GM20431 (cell line): ENCODE data around the gene OR51B2.
"Not testable (repeated sequence)": the region's sequence is repeated elsewhere in the genome, so short reads cannot be mapped to it uniquely, and the experiment has no call there.

Source experiments
- in situ Hi-C: fragments of 300-500 bp; cut with MseI, MboI; formaldehyde crosslinking; loops from one replicate; pipeline ENCODE4 v1.15.0; 2020; ENCODE audit warnings: low sequenced_read_pairs; ENCODE audit not compliant: unreplicated experiment

Gene OR51B2, protein sequence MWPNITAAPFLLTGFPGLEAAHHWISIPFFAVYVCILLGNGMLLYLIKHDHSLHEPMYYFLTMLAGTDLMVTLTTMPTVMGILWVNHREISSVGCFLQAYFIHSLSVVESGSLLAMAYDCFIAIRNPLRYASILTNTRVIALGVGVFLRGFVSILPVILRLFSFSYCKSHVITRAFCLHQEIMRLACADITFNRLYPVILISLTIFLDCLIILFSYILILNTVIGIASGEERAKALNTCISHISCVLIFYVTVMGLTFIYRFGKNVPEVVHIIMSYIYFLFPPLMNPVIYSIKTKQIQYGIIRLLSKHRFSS

DNA sequence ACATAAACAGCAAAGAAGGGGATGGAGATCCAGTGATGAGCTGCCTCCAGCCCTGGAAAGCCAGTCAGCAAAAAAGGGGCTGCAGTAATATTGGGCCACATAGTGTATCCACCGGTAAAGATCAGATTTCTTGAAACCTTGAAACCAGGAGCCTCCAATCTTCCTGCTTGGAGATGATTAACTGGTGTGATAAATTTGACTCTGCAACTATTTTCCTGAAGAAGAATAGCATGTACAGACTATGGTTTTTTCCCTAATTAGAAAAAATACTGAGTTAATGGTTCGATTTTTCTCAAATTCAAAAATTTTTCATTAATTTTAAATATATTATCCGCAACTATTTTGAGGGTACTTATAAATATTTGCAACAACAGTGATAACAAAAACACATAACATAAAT, at the start of gene OR51B2:
TSS of gene OR51B2 (minus strand) at position 101 of the 400 bp plus-strand sequence. CDS start at position 101, 0 bp downstream.
- in situ Hi-C loops = no loop called here

DNA sequence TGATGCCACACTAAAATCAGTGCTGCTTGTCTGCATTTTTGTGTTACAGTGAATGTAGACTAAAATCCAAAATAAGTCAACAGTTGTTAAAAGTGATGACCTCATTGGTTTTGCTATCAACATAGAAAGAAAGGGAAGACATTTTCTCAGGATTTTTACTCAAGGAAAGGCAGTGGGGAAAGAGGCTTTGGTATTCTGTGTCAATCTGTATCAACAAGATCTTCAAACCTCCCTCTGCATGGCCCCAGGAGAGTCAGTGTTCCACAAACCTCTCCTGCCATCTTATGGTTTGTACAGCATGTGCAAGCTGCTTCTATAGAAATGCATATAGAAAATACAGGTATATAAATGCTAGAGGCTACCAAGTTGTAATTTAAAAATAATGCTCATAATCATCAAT, 45.7 kb upstream of the OR51B2 start:
- in situ Hi-C loops = loop anchor here (25.0 kb wide), 1 partner anchor 157 kb away; the partner anchor contains the start of gene OR51V1

DNA sequence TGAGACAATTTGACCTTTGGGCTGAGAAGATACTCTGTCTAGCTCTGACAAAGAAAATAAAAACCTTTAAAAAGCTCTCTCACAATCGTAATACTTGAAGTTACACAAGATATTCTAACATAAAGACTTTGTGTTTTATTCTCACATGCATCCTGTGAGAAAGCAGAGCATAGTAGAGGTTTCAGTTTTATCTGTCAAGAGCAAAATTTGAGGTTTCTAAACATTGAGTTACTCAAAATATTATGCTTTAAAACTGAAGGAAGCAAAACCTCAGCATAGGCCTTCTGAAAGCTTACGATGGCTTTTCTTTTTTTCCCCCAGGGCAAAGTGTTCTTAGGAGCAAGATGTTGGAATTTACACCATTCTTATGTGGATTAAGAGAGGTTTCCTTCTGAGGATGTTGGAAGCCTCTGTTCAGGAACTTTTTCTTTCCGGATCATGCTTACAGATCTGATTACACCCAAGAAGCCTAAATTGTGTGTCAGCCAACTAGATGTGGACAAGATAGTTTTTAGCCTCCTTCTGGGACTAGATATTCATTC, 44.5 kb upstream of the OR51B2 start:
- in situ Hi-C loops = loop anchor here (25.0 kb wide), 1 partner anchor 156 kb away; the partner anchor contains the start of gene OR51V1

DNA sequence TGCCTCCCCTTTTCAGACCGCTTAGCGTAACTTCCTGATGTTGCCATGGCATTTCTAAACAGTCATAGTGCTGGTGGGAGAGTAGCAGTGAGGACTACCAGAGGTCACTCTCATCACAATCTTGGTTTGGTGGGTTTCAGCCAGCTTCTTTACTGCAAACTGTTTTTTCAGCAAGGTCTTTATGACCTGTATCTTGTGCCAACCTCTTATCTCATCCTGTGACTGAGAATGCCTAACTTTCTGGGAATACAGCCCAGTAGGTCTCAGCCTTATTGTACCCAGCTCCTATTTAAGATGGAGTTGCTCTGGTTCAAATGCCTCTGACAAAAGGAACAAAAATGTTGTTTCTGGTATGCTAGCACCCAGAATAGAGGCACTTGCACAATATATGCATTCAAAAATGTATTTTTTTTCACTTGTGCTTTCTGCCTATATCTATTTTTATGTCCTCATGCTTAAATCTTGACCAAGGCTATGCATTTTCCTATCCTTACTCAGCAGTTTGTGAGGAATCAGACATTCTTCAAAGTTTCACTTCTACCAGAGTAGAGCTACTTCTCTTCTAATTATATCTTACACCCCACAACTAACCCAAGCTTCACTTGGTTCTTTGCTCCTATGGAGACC, 43.5 kb upstream of the OR51B2 start:
- in situ Hi-C loops = loop anchor here (25.0 kb wide), 1 partner anchor 155 kb away; the partner anchor contains the start of gene OR51V1

DNA sequence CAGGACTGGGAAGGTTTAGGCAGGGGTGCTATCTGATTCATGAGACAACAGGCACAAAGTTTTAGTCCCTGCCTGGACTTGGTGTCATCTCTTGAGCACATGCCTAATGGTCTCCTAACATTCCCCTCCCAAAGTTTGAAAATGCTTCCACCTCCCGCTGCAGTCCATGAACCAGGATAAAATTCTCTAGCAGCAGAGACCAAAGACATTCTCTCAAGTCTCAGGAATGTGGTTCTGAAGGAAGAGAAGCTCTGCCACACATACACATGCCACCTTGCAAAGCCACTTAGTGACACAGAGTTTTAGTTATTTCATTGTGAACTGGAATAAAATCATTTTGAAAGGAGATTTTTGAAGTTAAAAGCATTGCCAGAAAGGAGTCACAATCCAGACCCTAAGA, 42.8 kb upstream of the OR51B2 start:
- in situ Hi-C loops = loop anchor here (25.0 kb wide), 1 partner anchor 155 kb away; the partner anchor contains the start of gene OR51V1

DNA sequence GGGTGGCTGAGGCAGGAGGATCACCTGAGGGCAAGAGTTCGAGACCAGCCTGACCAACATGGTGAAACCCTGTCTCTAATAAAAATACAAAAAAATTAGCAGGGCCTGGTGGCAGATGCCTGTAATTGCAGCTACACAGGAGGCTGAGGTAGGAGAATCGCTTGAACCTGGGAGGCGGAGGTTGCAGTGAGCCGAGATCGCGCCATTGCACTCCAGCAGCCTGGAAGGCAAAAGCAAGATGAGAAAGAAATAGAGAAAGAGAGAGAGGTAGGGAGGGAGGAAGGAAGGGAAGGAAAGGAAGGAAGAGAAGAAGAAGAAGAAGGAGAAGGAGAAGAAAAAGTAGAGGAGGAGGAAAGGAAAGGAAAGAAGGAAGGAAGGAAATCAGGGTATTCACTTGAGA, 42.3 kb upstream of the OR51B2 start:
- in situ Hi-C loops = loop anchor here (25.0 kb wide), 1 partner anchor 154 kb away; the partner anchor contains the start of gene OR51V1

DNA sequence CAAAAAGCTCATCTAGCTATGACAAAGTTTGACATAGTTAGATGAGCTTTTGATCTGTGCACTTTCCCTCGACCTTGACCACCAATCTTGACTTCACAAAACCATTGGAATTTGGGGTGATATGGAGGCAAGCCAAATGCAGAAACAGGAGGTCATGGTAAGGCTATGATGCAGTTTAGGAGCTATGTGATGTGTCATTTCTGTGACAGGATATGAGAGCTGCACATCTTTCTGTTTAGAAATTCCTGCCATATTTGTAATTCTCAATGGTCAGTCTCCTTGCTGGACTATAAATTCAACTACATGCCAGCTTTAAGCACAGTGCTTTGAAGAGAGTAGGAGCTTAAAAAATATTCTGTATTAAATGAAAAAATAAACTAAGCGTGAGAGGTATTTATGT, 40.1 kb upstream of the OR51B2 start:
- in situ Hi-C loops = loop anchor here (25.0 kb wide), 1 partner anchor 152 kb away; the partner anchor contains the start of gene OR51V1

DNA sequence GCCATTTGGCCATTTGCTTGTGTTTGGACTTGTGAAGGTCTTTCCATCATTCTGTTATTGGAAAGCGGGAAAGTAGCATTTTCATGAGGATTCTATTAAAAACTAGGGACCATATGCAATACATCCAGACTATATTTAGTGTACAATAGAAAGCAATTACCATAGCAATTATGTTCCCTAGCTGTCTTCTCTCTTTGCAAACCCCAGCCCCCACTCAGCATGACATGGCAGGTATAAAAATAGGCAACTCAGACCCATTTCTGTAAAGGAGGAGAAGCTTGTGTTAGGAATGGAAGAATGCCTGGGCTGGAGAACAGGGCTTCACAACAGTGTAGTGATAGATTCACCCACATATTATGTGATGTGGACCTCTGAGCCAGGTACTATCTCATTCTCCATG, 39.6 kb upstream of the OR51B2 start:
- in situ Hi-C loops = loop anchor here (25.0 kb wide), 1 partner anchor 151 kb away; the partner anchor contains the start of gene OR51V1

DNA sequence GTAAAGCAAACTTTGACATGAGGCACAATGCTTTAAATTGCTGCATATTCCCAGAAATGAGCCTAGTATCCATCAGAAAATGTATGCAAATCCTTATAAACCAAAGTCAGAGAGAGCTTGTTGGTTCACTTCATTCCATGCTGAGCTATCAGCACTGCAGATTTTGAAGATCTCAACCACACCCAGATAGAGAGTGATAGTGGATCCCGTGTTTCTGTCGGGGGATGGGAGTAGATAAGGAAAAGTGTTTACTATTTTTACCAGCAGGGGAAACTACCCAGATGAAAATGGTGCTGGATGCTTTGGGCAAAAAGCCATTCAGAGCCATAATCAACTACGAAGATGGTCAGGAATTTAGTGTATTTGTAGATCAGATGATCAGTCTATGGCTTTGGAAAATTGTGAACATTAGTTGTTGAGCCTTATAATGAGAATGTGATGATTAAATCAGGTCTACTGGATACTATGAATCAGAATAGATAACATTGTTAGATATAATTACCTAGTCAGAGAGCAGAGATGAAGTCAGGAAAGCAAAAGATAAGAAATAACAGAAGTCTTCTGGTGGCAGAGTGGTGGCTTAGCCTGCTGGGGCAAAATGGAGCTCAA, 38.0 kb upstream of the OR51B2 start:
- in situ Hi-C loops = loop anchor here (25.0 kb wide), 1 partner anchor 150 kb away; the partner anchor contains the start of gene OR51V1

DNA sequence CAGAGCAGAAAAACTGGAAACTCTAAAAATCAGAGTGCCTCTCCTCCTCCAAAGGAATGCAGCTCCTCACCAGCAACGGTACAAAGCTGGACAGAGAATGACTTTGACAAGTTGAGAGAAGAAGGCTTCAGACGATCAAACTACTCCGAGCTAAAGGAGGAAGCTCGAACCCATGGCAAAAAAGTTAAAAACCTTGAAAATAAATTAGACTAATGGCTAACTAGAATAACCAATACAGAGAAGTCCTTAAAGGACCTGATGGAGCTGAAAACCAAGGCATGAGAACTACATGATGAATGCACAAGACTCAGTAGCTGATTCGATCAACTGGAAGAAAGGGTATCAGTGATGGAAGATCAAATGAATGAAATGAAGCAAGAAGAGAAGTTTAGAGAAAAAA, 31.9 kb upstream of the OR51B2 start:
- in situ Hi-C loops = loop anchor here (25.0 kb wide), 1 partner anchor 144 kb away; the partner anchor contains the start of gene OR51V1

DNA sequence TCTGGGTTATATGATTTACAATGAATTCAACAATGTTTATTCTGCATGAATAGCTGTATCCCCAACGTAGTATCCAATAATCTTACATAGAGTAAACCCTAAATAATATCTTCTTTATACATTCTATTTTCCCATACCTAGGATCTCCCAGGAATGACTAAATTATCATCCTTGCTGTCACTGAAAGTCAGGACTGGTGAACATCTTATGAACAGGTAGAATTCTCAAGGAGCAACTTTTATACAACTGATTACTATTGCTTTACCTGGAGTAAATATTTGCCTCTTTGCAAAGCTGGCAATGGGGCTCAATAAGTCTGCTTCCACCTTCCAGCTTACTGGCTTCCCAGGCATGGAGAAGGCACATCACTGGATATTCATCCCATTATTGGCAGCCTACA, 27.1 kb upstream of the OR51B2 start, which contains the start of gene OR51B6:
TSS of gene OR51B6 (plus strand) at position 301 of the 400 bp plus-strand sequence. CDS start at position 301, 0 bp downstream.
- in situ Hi-C loops = loop anchor here (25.0 kb wide), 1 partner anchor 139 kb away; the partner anchor contains the start of gene OR51V1

DNA sequence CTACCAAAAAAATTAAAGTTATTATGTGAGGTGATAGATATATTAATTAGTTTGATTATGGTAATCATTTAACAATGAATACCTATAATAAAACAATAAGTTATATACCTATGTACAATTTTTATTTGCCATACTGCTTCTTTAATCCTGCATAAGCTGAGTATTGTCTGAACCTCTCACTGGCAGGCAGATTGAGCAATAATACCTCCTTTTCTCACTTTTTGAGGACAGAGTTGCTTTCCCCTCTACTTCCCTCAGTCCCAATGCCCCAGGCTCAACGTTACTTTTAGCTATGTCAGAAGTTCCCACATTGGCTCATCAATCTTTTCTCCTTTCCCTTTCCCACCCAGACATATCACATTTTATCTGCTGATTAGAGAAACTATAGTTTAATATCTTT, 25.5 kb upstream of the OR51B2 start:
- in situ Hi-C loops = no loop called here

DNA sequence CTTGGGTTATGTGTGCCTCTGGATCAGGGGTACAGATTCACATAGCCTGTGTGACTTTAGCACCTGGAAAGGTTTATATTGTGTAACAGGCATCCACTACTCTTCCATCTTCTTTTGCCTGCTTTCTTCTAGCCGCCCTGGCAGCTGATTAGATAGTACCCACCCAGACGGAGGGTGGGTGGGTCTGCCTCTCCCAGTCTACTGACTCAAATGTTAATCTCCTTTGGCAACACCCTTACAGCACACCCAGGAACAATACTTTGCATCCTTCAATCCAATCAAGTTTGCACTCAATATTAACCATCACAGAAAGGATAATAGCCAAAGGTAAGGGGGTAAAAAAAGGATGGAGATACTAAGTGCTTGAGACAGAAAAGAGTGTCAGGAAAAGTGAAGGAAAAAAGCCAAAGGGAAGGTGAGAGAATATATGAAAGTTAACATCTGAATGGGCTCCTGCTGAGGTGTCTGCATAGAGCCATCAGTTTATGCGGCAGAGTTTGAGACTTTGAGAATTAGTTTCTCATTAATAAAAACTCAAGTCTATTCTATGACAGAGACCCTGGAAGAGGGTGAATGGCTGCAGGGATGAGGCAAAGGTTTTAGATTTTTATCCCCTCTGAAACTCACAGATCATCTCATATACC, 24.6 kb upstream of the OR51B2 start:
- in situ Hi-C loops = no loop called here

DNA sequence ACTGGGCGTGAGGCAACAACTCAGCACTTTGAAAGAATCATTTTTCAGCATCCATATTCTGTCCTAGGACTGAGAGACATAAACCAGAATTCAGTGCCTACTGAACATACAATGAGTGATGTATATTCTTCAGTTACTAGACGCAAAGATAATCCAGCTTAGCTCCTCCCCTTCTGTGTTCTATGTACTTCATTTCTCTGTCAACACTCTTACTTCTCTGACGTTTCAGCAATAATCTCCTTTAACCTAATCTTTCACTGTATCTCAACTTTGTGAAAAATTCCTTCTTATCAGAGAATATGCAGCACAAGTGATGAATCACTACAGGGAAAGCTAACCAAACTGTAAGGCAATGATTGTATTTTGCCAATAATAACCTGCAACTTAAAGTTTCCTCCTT, 21.7 kb upstream of the OR51B2 start:
- in situ Hi-C loops = no loop called here

DNA sequence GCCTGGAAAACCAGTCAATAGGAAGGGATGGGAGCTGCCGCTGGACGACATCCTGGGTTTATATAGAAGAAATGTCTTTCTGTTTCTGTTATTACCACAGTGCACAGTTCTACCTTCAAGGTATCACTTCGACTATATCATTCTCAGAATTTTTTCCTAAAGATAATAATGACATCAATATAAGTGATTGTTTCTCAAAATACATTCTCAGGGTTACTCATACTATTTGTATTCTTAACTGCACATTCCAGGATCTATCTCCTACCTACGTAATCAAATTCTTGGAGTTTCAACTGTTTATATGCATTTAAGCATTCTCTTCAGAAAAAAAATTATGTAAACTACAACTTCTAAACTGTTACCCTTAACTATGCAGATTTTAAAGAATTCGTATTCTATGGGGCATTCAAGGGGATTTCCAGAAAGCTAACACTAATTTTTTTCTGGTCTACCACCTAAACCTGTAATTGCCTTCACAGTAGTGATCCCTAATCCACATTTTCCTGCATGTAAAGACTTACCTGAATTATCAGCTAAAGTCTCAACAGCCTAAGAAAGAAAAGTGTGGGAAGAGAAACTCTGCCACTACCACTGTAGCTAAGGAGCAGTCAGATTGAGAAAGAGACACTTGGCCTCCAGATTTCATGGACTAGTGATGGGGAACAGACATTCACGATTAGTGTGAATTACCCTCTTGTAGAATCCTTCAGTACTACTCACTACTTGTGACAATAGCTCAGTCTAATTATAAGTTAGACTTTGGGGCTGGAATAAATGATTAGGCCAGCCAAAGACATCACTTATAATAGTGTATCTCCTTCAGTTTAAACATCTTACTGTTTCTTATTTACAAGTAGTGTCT, 19.6 kb upstream of the OR51B2 start, which contains the start of gene OR51B5:
TSS of gene OR51B5 (minus strand) at position 51 of the 862 bp plus-strand sequence. CDS start at position 51, 0 bp downstream.
- in situ Hi-C loops = no loop called here

DNA sequence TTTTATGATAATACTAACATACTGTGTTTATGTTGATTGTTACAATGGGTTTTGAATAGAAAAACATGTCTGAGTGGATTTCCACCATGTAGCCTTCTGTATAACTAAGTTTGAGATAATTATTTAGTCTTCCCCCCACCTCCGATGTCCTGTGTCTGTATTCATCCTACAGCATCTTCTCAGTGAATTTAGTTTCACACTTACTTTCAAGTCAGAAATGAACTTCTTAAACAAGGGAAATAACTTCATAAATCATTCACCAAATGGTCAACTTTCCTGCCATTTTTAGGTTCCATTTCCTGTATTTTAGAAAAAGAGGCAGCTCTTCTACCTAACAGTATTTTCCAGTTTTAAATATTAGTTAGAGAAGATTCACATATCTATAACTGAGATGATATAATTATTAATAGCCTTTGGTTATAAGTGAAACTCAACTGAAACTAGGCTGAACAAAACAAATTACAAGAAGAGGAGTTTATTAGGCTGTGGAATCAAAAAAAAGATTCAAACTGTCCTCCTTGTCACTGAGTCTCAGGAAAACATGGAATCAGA, 15.8 kb upstream of the OR51B2 start:
- in situ Hi-C loops = no loop called here

DNA sequence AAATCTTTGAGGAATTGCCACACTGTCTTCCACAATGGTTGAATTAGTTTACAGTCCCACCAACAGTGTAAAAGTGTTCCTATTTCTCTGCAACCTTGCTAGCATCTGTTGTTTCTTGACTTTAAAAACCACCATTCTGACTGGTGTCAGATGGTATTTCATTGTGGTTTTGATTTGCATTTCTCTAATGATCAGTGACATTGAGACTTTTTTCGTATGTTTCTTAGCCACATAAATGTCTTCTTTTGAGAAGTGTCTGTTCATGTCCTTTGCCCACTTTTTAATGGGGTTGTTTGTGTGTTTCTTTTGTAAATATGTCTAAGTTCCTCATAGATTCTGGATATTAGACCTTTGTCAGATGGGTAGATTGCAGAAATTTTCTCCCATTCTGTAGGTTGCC, 13.2 kb upstream of the OR51B2 start:
- in situ Hi-C loops = not testable (repeated sequence)

DNA sequence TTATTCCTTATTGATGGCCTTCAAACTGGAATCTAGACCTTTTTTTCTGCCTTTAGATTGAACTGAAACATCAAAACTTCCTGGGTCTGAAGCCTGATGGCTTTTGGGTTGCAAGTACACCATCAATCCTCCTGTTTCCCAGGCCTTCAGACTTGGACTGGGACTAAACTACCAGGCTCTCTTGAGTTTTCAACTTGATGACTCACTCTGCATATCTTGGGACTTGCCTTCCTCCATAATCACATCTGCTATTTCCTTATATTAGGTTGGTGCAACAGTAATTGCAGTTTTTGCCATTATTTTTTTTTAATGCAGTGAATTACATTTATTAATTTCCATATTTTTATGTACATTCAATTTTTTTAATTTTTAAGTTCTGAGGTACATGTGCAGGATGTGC, 12.2 kb upstream of the OR51B2 start:
- in situ Hi-C loops = no loop called here
